ENCODE results near the gene WDR90. TPM values are rescaled to one million over a fixed set of nuclear protein-coding genes. Genes with fewer than 3 reads are reported as not detected.

Gene WDR90
- total RNA-seq, 1 donor from 2014 or later: 9.3 TPM

DNA sequence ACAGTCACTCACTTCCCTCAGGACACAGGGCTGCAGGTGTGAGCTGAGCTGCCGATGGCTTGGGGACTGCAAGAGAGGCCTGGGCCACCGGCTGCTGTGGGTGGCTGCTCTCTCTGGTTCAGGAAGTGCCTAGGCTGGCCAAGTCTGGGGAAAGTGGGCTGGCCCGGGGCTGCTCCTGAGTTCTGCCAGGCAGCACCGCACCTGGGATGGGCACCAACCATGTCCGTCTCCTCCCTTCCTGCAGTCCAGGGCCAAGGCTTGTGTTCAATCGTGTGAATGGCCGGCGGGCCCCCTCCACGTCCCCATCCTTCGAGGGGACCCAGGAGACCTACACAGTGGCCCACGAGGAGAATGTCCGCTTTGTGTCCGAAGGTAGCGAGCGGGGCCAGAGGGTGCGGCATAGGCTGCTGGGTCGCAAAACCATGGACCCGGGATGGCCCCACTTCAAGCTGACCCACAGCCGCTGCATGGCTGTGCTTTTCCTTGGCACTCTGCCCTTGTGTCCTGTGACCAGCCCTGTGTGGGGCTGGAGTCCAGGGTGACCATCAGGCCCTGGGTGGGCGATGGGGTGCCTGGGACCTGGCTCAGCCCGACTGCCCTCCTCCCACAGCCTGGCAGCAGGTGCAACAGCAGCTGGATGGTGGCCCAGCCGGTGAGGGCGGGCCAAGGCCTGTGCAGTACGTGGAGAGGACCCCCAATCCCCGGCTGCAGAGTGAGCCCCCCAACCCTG lies 1.8 kb upstream of the WDR90 start:
- H3F3A ChIP-seq (ENCODE audit: low read depth): peaks cover 14% of the 10 kb centered on the region
- peak overlapping the region; percentile 46 for H3K4me3 Mint-ChIP-seq
- H3K4me1 ChIP-seq: peaks cover 5% of the 10 kb centered on the region

DNA sequence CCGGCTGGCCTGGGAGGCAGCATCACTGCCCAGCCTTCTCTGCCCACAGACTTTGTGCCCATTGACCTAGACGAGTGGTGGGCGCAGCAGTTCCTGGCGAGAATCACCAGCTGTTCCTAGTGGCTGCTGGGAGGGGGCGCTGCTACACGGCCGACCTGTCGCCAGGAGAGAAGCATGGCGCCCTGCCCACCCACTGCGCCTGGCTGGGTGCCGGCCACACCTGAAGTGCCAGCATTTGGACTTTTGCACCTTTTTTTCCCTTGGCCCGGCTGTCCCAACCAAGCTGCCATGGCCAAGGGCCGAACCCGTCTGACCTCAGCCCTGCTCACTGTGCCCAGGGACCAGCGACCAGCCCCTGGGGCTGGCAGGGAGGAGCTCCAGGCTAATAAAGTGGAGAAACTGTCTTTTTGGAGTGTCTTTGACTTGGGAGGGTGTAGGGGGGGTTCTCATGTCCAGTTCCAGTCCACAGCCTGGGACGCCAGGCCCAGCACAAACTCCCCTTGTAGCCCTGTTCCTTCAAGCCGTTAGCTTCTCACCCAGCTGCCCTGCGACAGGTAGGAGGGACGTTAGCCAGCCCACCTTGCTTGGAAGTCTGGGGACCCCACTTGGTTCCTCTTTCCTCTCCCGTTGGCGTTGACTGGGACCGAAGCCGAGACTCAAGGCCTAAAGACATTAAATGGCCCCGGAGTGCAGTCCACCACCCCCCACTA lies 939 bp upstream of the WDR90 start:
- peaks cover 6% of the 10 kb centered on the region for H3K4me1 Mint-ChIP-seq
- Histone ChIP-seq H3K79me2 (ENCODE audit: low read depth) (no peaks in the 10 kb centered on the region), H2AFZ (replicated peaks) (no peak overlapping the region), H3F3A (ENCODE audit: low read depth) (peaks cover 9% of the 10 kb centered on the region), H3K4me2 (peak overlapping the region; percentile 92), H3K4me3 (peak overlapping the region; percentile 81), H3K9me3 (ENCODE audit: low read depth) (no peaks in the 10 kb centered on the region), H3K27me3 (peaks cover 11% of the 10 kb centered on the region), H3K9ac (peak overlapping the region; percentile 38), H3K4me1 (peaks cover 5% of the 10 kb centered on the region), H4K20me1 (ENCODE audit: low read depth) (peaks cover 9% of the 10 kb centered on the region), H3K36me3 (no peaks in the 10 kb centered on the region), H3K27ac (no peak overlapping the region)
- TF ChIP-seq EZH2phosphoT487 (IDR thresholded peaks at IDR 0.05): no peak
- TF ChIP-seq EZH2 (IDR thresholded peaks at IDR 0.05): no peak
- TF ChIP-seq, protein P1, sequence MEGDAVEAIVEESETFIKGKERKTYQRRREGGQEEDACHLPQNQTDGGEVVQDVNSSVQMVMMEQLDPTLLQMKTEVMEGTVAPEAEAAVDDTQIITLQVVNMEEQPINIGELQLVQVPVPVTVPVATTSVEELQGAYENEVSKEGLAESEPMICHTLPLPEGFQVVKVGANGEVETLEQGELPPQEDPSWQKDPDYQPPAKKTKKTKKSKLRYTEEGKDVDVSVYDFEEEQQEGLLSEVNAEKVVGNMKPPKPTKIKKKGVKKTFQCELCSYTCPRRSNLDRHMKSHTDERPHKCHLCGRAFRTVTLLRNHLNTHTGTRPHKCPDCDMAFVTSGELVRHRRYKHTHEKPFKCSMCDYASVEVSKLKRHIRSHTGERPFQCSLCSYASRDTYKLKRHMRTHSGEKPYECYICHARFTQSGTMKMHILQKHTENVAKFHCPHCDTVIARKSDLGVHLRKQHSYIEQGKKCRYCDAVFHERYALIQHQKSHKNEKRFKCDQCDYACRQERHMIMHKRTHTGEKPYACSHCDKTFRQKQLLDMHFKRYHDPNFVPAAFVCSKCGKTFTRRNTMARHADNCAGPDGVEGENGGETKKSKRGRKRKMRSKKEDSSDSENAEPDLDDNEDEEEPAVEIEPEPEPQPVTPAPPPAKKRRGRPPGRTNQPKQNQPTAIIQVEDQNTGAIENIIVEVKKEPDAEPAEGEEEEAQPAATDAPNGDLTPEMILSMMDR (IDR thresholded peaks at IDR 0.05): peak; percentile 61
- H3K27me3 Mint-ChIP-seq (ENCODE audit: insufficient read depth, low read depth): no peaks in the 10 kb centered on the region
- H3K9me3 Mint-ChIP-seq: no peaks in the 10 kb centered on the region
- no peaks in the 10 kb centered on the region for H3K36me3 Mint-ChIP-seq
- H3K27ac Mint-ChIP-seq: no peak overlapping the region
- H3K4me3 Mint-ChIP-seq: peak overlapping the region; percentile 84
- peak; percentile 62 for DNase-seq (ENCODE audit: low spot score)

More for the DNA sequence above, 1.8 kb upstream of the WDR90 start:
- Histone ChIP-seq H4K20me1 (ENCODE audit: low read depth) (peaks cover 16% of the 10 kb centered on the region), H3K36me3 (no peaks in the 10 kb centered on the region), H3K9ac (no peak overlapping the region), H3K4me2 (no peak overlapping the region), H3K9me3 (ENCODE audit: low read depth) (no peaks in the 10 kb centered on the region), H3K4me3 (no peak overlapping the region), H3K27me3 (peaks cover 20% of the 10 kb centered on the region), H2AFZ (replicated peaks) (no peak overlapping the region), H3K79me2 (ENCODE audit: low read depth) (no peaks in the 10 kb centered on the region), H3K27ac (no peak overlapping the region)
- Mint-ChIP-seq H3K27ac (no peak overlapping the region), H3K9me3 (no peaks in the 10 kb centered on the region), H3K36me3 (no peaks in the 10 kb centered on the region), H3K4me1 (peaks cover 9% of the 10 kb centered on the region), H3K27me3 (ENCODE audit: insufficient read depth, low read depth) (no peaks in the 10 kb centered on the region)
- TF ChIP-seq EZH2phosphoT487 (IDR thresholded peaks at IDR 0.05) (no peak), EZH2 (IDR thresholded peaks at IDR 0.05) (no peak)
- no peak for DNase-seq (ENCODE audit: low spot score)

GRCh38 chr16:649631-650030 lies 466 bp downstream of the WDR90 start:
- peaks cover 9% of the 10 kb centered on the region for H3F3A ChIP-seq (ENCODE audit: low read depth)
- H3K79me2 ChIP-seq (ENCODE audit: low read depth): no peaks in the 10 kb centered on the region
- Mint-ChIP-seq H3K9me3 (no peaks in the 10 kb centered on the region), H3K4me3 (peak overlapping the region; percentile 83), H3K27ac (no peak overlapping the region), H3K27me3 (ENCODE audit: insufficient read depth, low read depth) (no peaks in the 10 kb centered on the region), H3K36me3 (no peaks in the 10 kb centered on the region), H3K4me1 (peaks cover 6% of the 10 kb centered on the region)
- peaks cover 5% of the 10 kb centered on the region for H3K4me1 ChIP-seq
- peaks cover 8% of the 10 kb centered on the region for H4K20me1 ChIP-seq (ENCODE audit: low read depth)
- TF ChIP-seq EZH2 (IDR thresholded peaks at IDR 0.05) (no peak), EZH2phosphoT487 (IDR thresholded peaks at IDR 0.05) (no peak)
- TF ChIP-seq, protein P1 (IDR thresholded peaks at IDR 0.05): no peak
- no peak overlapping the region for H3K27ac ChIP-seq
- peak overlapping the region; percentile 92 for H3K4me2 ChIP-seq
- H3K27me3 ChIP-seq: no peaks in the 10 kb centered on the region
- H2AFZ ChIP-seq (replicated peaks): peak overlapping the region; percentile 16
- H3K9ac ChIP-seq: peak overlapping the region; percentile 48
- no peaks in the 10 kb centered on the region for H3K9me3 ChIP-seq (ENCODE audit: low read depth)
- no peaks in the 10 kb centered on the region for H3K36me3 ChIP-seq
- DNase-seq (ENCODE audit: low spot score): no peak
- peak overlapping the region; percentile 81 for H3K4me3 ChIP-seq
